MM.1S (cell line): ENCODE data around the gene PTCD3.

Experiments
- DNase-seq: peaks from one replicate; pipeline ENCODE4 v3.0.0-alpha.2; 2015
- H2AFZ ChIP-seq: fragments of 300-600 bp; sonication (generic); 2 replicates; pipeline ENCODE4 v1.6.0; 2016; ENCODE audit warnings: antibody characterized with exemption, low read length
- H3F3A ChIP-seq: fragments of 300-600 bp; sonication (generic); 2 replicates; pipeline ENCODE4 v1.6.1; 2016; ENCODE audit warnings: mild to moderate bottlenecking, antibody characterized with exemption, low read length, moderate library complexity, mixed read lengths; ENCODE audit not compliant: insufficient read depth
- H3K27ac ChIP-seq: fragments of 300-600 bp; sonication (generic); 2 replicates; pipeline ENCODE4 v1.5.1; 2016; ENCODE audit warnings: mild to moderate bottlenecking, low read length
- H3K27me3 ChIP-seq: fragments of 300-600 bp; sonication (generic); replicated peaks from 2 replicates; pipeline ENCODE4 v1.6.0; 2016; ENCODE audit warnings: low read length; ENCODE audit not compliant: insufficient read depth
- H3K36me3 ChIP-seq: fragments of 300-600 bp; sonication (generic); replicated peaks from 2 replicates; pipeline ENCODE4 v1.6.1; 2016; ENCODE audit warnings: mild to moderate bottlenecking, low read length, mixed read lengths; ENCODE audit not compliant: insufficient read depth
- H3K4me1 ChIP-seq: fragments of 300-600 bp; sonication (generic); 2 replicates; pipeline ENCODE4 v1.6.1; 2016; ENCODE audit warnings: low read length, mixed read lengths
- H3K4me2 ChIP-seq: fragments of 300-600 bp; sonication (generic); 2 replicates; pipeline ENCODE4 v1.6.0; 2016; ENCODE audit warnings: low read depth, low read length
- H3K4me3 ChIP-seq: fragments of 300-600 bp; sonication (generic); 2 replicates; pipeline ENCODE4 v1.5.1; 2016; ENCODE audit warnings: low read length, mixed read lengths
- H3K79me2 ChIP-seq: fragments of 300-600 bp; sonication (generic); 2 replicates; pipeline ENCODE4 v1.6.1; 2016; ENCODE audit warnings: mixed run types, low read length, mixed read lengths
- H3K9ac ChIP-seq: fragments of 300-600 bp; sonication (generic); 2 replicates; pipeline ENCODE4 v1.6.1; 2016; ENCODE audit warnings: low read length, mixed read lengths
- H3K9me2 ChIP-seq: fragments of 300-600 bp; sonication (generic); replicated peaks from 2 replicates; pipeline ENCODE4 v1.6.1; 2016; ENCODE audit warnings: mild to moderate bottlenecking, low read length, mixed read lengths; ENCODE audit not compliant: insufficient read depth
- H3K9me3 ChIP-seq: fragments of 300-600 bp; sonication (generic); replicated peaks from 2 replicates; pipeline ENCODE4 v1.6.1; 2016; ENCODE audit warnings: mild to moderate bottlenecking, low read length, mixed read lengths; ENCODE audit not compliant: insufficient read depth
- H4K20me1 ChIP-seq: fragments of 300-600 bp; sonication (generic); 2 replicates; pipeline ENCODE4 v1.6.1; 2016; ENCODE audit warnings: mild to moderate bottlenecking, low read length, moderate library complexity, mixed read lengths; ENCODE audit not compliant: insufficient read depth
- EZH2 ChIP-seq: fragments of 300-600 bp; sonication (generic); optimal IDR thresholded peaks from 2 replicates; pipeline ENCODE3; 2017; ENCODE audit warnings: low read depth, mild to moderate bottlenecking, antibody characterized with exemption, low read length, mixed read lengths
- EZH2phosphoT487 ChIP-seq: fragments of 300-600 bp; sonication (generic); IDR thresholded peaks from 2 replicates; pipeline ENCODE4 v1.6.1; 2018; ENCODE audit warnings: antibody characterized with exemption, low read length
- TF ChIP-seq, protein P1 (sequence below): fragments of 300-600 bp; sonication (generic); IDR thresholded peaks from 2 replicates; pipeline ENCODE4 v1.5.1; 2016; ENCODE audit warnings: antibody characterized with exemption, low read length, mixed read lengths

PTCD3 gene

DNA sequence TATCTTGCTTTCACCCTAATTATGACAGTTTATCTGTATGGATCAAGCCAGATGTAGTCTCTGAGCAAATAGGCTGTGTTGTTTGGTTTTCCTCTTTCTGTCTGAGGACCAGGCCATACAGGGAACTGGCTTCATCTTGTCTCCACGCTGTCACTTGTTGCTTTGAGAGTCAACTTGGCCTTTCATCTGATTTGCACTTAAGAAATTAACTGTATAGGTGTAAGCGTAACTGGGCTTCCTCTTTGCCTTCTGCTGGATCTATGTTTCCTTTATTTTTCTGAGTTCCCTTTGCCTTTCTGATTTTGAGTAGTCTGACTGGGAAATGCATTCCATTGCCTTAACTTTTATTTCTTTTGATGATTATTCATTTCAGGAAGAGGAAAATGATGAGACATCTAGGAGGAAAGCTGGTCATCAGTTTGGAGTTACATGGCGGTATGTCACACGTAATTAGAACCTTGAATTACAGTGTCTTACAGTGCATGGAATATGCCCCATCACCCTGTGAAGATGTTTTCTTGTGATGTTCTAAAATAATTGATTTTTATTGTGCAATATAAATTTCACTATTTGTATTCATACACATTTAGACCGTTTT is 17.4 kb downstream of the PTCD3 start:
- Histone ChIP-seq H3K9me3 (no peaks in the 10 kb centered on the region), H3K9ac (no peak overlapping the region), H3K4me1 (no peaks in the 10 kb centered on the region), H3F3A (no peaks in the 10 kb centered on the region), H3K79me2 (peaks cover 39% of the 10 kb centered on the region), H3K27me3 (no peaks in the 10 kb centered on the region), H3K27ac (no peak overlapping the region), H3K9me2 (no peaks in the 10 kb centered on the region), H3K4me3 (no peak overlapping the region), H3K36me3 (peaks cover 33% of the 10 kb centered on the region; the same call in 1 of the 2 replicates), H4K20me1 (no peaks in the 10 kb centered on the region), H3K4me2 (no peak overlapping the region), H2AFZ (no peak overlapping the region)
- no peak for DNase-seq
- no peak for TF ChIP-seq EZH2phosphoT487
- TF ChIP-seq, protein P1, sequence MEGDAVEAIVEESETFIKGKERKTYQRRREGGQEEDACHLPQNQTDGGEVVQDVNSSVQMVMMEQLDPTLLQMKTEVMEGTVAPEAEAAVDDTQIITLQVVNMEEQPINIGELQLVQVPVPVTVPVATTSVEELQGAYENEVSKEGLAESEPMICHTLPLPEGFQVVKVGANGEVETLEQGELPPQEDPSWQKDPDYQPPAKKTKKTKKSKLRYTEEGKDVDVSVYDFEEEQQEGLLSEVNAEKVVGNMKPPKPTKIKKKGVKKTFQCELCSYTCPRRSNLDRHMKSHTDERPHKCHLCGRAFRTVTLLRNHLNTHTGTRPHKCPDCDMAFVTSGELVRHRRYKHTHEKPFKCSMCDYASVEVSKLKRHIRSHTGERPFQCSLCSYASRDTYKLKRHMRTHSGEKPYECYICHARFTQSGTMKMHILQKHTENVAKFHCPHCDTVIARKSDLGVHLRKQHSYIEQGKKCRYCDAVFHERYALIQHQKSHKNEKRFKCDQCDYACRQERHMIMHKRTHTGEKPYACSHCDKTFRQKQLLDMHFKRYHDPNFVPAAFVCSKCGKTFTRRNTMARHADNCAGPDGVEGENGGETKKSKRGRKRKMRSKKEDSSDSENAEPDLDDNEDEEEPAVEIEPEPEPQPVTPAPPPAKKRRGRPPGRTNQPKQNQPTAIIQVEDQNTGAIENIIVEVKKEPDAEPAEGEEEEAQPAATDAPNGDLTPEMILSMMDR: no peak
- no peak for TF ChIP-seq EZH2

DNA sequence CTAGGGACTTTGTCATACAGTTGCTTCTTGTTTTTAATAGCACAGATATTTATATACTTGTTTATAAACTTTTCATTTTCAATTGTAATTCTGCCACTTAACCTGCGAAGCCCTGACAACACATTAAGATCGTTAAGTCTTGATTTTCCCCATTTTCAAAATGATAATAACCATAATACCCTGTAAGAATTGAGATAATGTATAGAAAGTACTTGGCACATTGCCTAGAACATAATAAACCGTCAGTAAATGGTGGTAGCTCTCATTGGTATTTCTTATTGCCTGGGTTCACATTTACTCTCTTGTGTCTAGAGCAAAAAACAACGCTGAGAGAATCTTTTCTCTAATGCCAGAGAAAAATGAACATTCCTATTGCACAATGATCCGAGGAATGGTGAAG is 18.6 kb downstream of the PTCD3 start:
- H3K4me3 ChIP-seq: no peak overlapping the region
- no peaks in the 10 kb centered on the region for H3F3A ChIP-seq
- no peaks in the 10 kb centered on the region for H3K9me3 ChIP-seq
- no peak overlapping the region for H3K9ac ChIP-seq
- H2AFZ ChIP-seq: no peak overlapping the region
- no peaks in the 10 kb centered on the region for H3K4me1 ChIP-seq
- H3K9me2 ChIP-seq: no peaks in the 10 kb centered on the region
- TF ChIP-seq, protein P1: no peak
- TF ChIP-seq EZH2phosphoT487: no peak
- no peak for TF ChIP-seq EZH2
- H3K27ac ChIP-seq: no peak overlapping the region
- no peaks in the 10 kb centered on the region for H4K20me1 ChIP-seq
- peaks cover 33% of the 10 kb centered on the region for H3K79me2 ChIP-seq
- H3K36me3 ChIP-seq: peaks cover 29% of the 10 kb centered on the region; the same call in 1 of the 2 replicates
- no peak overlapping the region for H3K4me2 ChIP-seq
- no peaks in the 10 kb centered on the region for H3K27me3 ChIP-seq
- DNase-seq: no peak

DNA sequence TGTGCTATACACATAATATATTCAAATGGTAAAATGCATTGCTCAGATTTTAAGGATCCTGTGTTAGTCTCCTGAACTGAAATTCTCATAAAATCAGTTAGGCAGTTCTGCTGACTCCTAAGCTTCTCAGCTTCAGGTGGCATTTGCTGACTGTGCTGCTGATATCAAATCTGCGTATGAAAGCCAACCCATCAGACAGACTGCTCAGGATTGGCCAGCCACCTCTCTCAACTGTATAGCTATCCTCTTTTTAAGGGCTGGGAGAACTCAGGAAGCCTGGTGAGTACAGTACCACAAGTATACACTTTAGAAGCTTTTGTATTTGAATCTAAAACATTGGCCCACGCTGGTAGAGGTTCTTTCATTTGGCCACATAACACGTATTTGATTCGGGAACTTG is 28.7 kb downstream of the PTCD3 start:
- H3F3A ChIP-seq: no peaks in the 10 kb centered on the region
- no peaks in the 10 kb centered on the region for H3K4me1 ChIP-seq
- H3K27ac ChIP-seq: no peak overlapping the region
- H3K36me3 ChIP-seq: peaks cover 53% of the 10 kb centered on the region
- H3K4me3 ChIP-seq: no peak overlapping the region
- H3K27me3 ChIP-seq: no peaks in the 10 kb centered on the region
- no peak overlapping the region for H3K9ac ChIP-seq
- no peaks in the 10 kb centered on the region for H3K9me2 ChIP-seq
- no peaks in the 10 kb centered on the region for H4K20me1 ChIP-seq
- TF ChIP-seq EZH2phosphoT487: no peak
- no peak for TF ChIP-seq EZH2
- no peak overlapping the region for H3K4me2 ChIP-seq
- no peaks in the 10 kb centered on the region for H3K79me2 ChIP-seq
- H3K9me3 ChIP-seq: no peaks in the 10 kb centered on the region
- no peak overlapping the region for H2AFZ ChIP-seq
- DNase-seq: no peak

DNA sequence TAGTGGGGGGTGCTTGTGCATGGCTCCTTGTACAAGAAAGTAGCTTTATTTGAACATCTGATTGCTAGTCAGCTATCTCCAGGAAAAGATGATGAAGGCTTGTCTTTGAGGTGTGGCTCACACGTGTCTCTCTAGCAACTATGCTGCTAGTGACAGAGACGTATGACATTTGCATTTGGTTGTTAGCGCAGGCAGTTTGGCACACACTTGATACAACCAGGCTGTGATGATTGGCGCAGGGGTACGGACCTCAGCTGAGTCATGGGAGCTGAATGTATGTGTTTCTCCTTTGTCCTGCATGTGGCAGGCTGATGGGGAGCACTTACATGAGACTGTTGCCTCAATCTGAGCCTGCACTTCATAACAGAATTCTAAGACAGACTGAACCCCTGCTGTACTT is 29.6 kb downstream of the PTCD3 start:
- H3K9me2 ChIP-seq: no peaks in the 10 kb centered on the region
- TF ChIP-seq EZH2 (no peak), EZH2phosphoT487 (no peak)
- TF ChIP-seq, protein P1: no peak
- no peaks in the 10 kb centered on the region for H3K27me3 ChIP-seq
- H3K4me3 ChIP-seq: no peak overlapping the region
- no peaks in the 10 kb centered on the region for H3F3A ChIP-seq
- H4K20me1 ChIP-seq: no peaks in the 10 kb centered on the region
- no peaks in the 10 kb centered on the region for H3K79me2 ChIP-seq
- 0 out of 2 replicates have a peak, but pooled peaks cover 3% of the 10 kb centered on the region for H3K4me1 ChIP-seq
- H3K4me2 ChIP-seq: no peak overlapping the region
- no peak overlapping the region for H3K27ac ChIP-seq
- no peak overlapping the region for H2AFZ ChIP-seq
- H3K36me3 ChIP-seq: peaks cover 49% of the 10 kb centered on the region
- H3K9ac ChIP-seq: no peak overlapping the region
- no peak for DNase-seq
- no peaks in the 10 kb centered on the region for H3K9me3 ChIP-seq
